ENCODE results near the gene ANO10.

DNA sequence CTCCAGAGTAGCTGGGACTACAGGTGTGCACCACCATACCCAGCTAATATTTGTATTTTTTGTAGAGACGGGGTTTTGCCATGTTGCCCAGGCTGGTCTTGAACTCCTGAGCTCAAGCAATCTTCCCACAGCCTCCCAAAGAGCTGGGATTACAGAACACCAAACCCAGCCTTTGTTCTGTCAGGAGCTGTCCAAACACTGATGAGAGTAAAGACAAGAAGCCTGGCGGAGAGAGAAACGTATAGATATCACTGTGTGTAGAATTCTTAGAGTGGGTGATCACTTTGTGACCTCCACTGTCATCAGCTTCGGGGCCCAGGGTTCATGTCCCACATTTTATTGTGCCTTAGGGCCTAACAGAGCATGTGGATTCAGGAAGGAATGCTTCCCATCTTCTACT, 176.0 kb downstream of the ANO10 start:
- TF ChIP-seq, protein P1, sequence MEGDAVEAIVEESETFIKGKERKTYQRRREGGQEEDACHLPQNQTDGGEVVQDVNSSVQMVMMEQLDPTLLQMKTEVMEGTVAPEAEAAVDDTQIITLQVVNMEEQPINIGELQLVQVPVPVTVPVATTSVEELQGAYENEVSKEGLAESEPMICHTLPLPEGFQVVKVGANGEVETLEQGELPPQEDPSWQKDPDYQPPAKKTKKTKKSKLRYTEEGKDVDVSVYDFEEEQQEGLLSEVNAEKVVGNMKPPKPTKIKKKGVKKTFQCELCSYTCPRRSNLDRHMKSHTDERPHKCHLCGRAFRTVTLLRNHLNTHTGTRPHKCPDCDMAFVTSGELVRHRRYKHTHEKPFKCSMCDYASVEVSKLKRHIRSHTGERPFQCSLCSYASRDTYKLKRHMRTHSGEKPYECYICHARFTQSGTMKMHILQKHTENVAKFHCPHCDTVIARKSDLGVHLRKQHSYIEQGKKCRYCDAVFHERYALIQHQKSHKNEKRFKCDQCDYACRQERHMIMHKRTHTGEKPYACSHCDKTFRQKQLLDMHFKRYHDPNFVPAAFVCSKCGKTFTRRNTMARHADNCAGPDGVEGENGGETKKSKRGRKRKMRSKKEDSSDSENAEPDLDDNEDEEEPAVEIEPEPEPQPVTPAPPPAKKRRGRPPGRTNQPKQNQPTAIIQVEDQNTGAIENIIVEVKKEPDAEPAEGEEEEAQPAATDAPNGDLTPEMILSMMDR (IDR thresholded peaks at IDR 0.05): no peak
- no peak for TF ChIP-seq POLR2A (IDR thresholded peaks at IDR 0.05)

Data from stomach (tissue), 4 donors.